ENCODE data around the gene PDE2A. TPM values are rescaled to one million over a fixed set of nuclear protein-coding genes. Genes with fewer than 3 reads are reported as not detected.

Gene PDE2A
- total RNA-seq, 1 experiment from 2014 or later = 0.58 TPM

GRCh38 chr11:72721689-72722049 lies 47.4 kb upstream of the PDE2A start:
- H3K27ac ChIP-seq (ENCODE audit: low read depth, low read length, poor library complexity, severe bottlenecking) = peak overlapping the region; percentile 86
- ChIA-PET POLR2A (ENCODE audit: low non-redundant PET) (no interaction called here), CTCF (interaction anchor here (0.6 kb wide), 1 partner anchor 99 kb away, joined by 3 read pairs; no protein-coding TSS in a partner anchor)
- no peak for TF ChIP-seq EZH2 (IDR thresholded peaks at IDR 0.05; ENCODE audit: borderline replicate concordance, low read depth, low read length, poor library complexity, severe bottlenecking)
- no peak for TF ChIP-seq CTCF (conservative IDR thresholded peaks at IDR 0.05; ENCODE audit: low read depth, low read length)
- no peaks in the 10 kb centered on the region for H3K9me3 ChIP-seq (ENCODE audit: low read depth, low read length, poor library complexity, severe bottlenecking)
- intact Hi-C loops (cut with micrococcal nuclease; ENCODE audit: unreplicated experiment) = loop anchor here (10.0 kb wide), 1 partner anchor 523 kb away; no protein-coding TSS in a partner anchor
- no peaks in the 10 kb centered on the region for H3K36me3 ChIP-seq (ENCODE audit: insufficient read depth, low read length, poor library complexity, severe bottlenecking)
- H3K4me3 ChIP-seq (ENCODE audit: low read depth, low read length, poor library complexity, severe bottlenecking) = peak overlapping the region; percentile 54
- DNase-seq (ENCODE audit: low spot score) = peak; percentile 28
- TSS peak; percentile 88 for BruUV-seq (replicated peaks)
- H3K4me1 ChIP-seq (ENCODE audit: insufficient read depth, low read length, poor library complexity, severe bottlenecking) = peaks cover 19% of the 10 kb centered on the region
- H3K27me3 ChIP-seq (replicated peaks; ENCODE audit: insufficient read depth, low read depth, low read length, poor library complexity) = no peaks in the 10 kb centered on the region

GRCh38 chr11:72721276-72721675 lies 47.1 kb upstream of the PDE2A start:
- Histone ChIP-seq H3K9me3 (ENCODE audit: low read depth, low read length, poor library complexity, severe bottlenecking) (no peaks in the 10 kb centered on the region), H3K36me3 (ENCODE audit: insufficient read depth, low read length, poor library complexity, severe bottlenecking) (no peaks in the 10 kb centered on the region), H3K4me1 (ENCODE audit: insufficient read depth, low read length, poor library complexity, severe bottlenecking) (peaks cover 19% of the 10 kb centered on the region), H3K4me3 (ENCODE audit: low read depth, low read length, poor library complexity, severe bottlenecking) (peak overlapping the region; percentile 54), H3K27ac (ENCODE audit: low read depth, low read length, poor library complexity, severe bottlenecking) (peak overlapping the region; percentile 86), H3K27me3 (replicated peaks; ENCODE audit: insufficient read depth, low read depth, low read length, poor library complexity) (no peaks in the 10 kb centered on the region)
- DNase-seq (ENCODE audit: low spot score) = no peak
- CTCF ChIA-PET = no interaction called here
- BruUV-seq (replicated peaks) = no TSS peak
- POLR2A ChIA-PET (ENCODE audit: low non-redundant PET) = no interaction called here
- intact Hi-C loops (cut with micrococcal nuclease; ENCODE audit: unreplicated experiment) = loop anchor here (10.0 kb wide), 1 partner anchor 524 kb away; no protein-coding TSS in a partner anchor
- no peak for TF ChIP-seq CTCF (conservative IDR thresholded peaks at IDR 0.05; ENCODE audit: low read depth, low read length)
- no peak for TF ChIP-seq EZH2 (IDR thresholded peaks at IDR 0.05; ENCODE audit: borderline replicate concordance, low read depth, low read length, poor library complexity, severe bottlenecking)

GRCh38 chr11:72720784-72721183 lies 46.6 kb upstream of the PDE2A start:
- CTCF ChIA-PET = no interaction called here
- Histone ChIP-seq H3K36me3 (ENCODE audit: insufficient read depth, low read length, poor library complexity, severe bottlenecking) (no peaks in the 10 kb centered on the region), H3K27ac (ENCODE audit: low read depth, low read length, poor library complexity, severe bottlenecking) (peak overlapping the region; percentile 86), H3K4me3 (ENCODE audit: low read depth, low read length, poor library complexity, severe bottlenecking) (peak overlapping the region; percentile 54), H3K4me1 (ENCODE audit: insufficient read depth, low read length, poor library complexity, severe bottlenecking) (peaks cover 19% of the 10 kb centered on the region), H3K9me3 (ENCODE audit: low read depth, low read length, poor library complexity, severe bottlenecking) (no peaks in the 10 kb centered on the region), H3K27me3 (replicated peaks; ENCODE audit: insufficient read depth, low read depth, low read length, poor library complexity) (no peaks in the 10 kb centered on the region)
- POLR2A ChIA-PET (ENCODE audit: low non-redundant PET) = no interaction called here
- TF ChIP-seq EZH2 (IDR thresholded peaks at IDR 0.05; ENCODE audit: borderline replicate concordance, low read depth, low read length, poor library complexity, severe bottlenecking) (no peak), CTCF (conservative IDR thresholded peaks at IDR 0.05; ENCODE audit: low read depth, low read length) (no peak)
- intact Hi-C loops (cut with micrococcal nuclease; ENCODE audit: unreplicated experiment) = loop anchor here (10.0 kb wide), 1 partner anchor 524 kb away; no protein-coding TSS in a partner anchor
- no TSS peak for BruUV-seq (replicated peaks)
- no peak for DNase-seq (ENCODE audit: low spot score)
